GM23338 (cell line): ENCODE data around the gene RPS2. TPM values are rescaled to one million over a fixed set of nuclear protein-coding genes. Genes with fewer than 3 reads are reported as not detected.
A peak's percentile ranks its signal among the peaks of the same experiment; 100 is the strongest.

Experiments
- ATAC-seq: fragments of 200-7000 bp; cut with Tn5 transposase; 3 replicates; pipeline ENCODE4 v1.9.1; 2020
- DNase-seq: peaks from one replicate; pipeline ENCODE4 v3.0.0-alpha.2; 2015; ENCODE audit warnings: low spot score
- H2AFZ ChIP-seq: fragments of 200-600 bp; sonication (generic); 2 replicates; pipeline ENCODE4 v1.8.0; 2016; ENCODE audit warnings: antibody characterized with exemption, mild to moderate bottlenecking, moderate library complexity
- H3F3A ChIP-seq: fragments of 200-600 bp; sonication (generic); replicated peaks from 2 replicates; pipeline ENCODE4 v1.8.0; 2017; ENCODE audit warnings: antibody characterized with exemption, mixed run types, low read depth
- H3K27ac ChIP-seq: fragments of 200-600 bp; sonication (generic); 2 replicates; pipeline ENCODE4 v1.6.1; 2016; ENCODE audit warnings: low read depth
- H3K27me3 ChIP-seq: fragments of 200-600 bp; sonication (generic); 2 replicates; pipeline ENCODE4 v1.8.0; 2016; ENCODE audit warnings: mild to moderate bottlenecking, mixed run types, moderate library complexity; ENCODE audit not compliant: insufficient read depth
- H3K36me3 ChIP-seq: fragments of 200-600 bp; sonication (generic); 2 replicates; pipeline ENCODE4 v1.8.0; 2016; ENCODE audit warnings: mild to moderate bottlenecking; ENCODE audit not compliant: insufficient read depth
- H3K4me1 ChIP-seq: fragments of 200-600 bp; sonication (generic); 2 replicates; pipeline ENCODE4 v1.8.0; 2016; ENCODE audit warnings: mild to moderate bottlenecking, moderate library complexity; ENCODE audit not compliant: insufficient read depth
- H3K4me2 ChIP-seq: fragments of 200-600 bp; sonication (generic); 2 replicates; pipeline ENCODE4 v1.7.1; 2017; ENCODE audit warnings: mixed run types
- H3K4me3 ChIP-seq: fragments of 200-600 bp; sonication (generic); 2 replicates; pipeline ENCODE4 v1.6.1; 2016; ENCODE audit warnings: mixed run types
- H3K79me2 ChIP-seq: fragments of 200-600 bp; sonication (generic); replicated peaks from 2 replicates; pipeline ENCODE4 v1.8.0; 2017; ENCODE audit warnings: mild to moderate bottlenecking; ENCODE audit not compliant: insufficient read depth
- H3K9me2 ChIP-seq: fragments of 200-600 bp; sonication (generic); 2 replicates; pipeline ENCODE4 v1.8.0; 2017; ENCODE audit not compliant: insufficient read depth
- H4K20me1 ChIP-seq: fragments of 200-600 bp; sonication (generic); replicated peaks from 2 replicates; pipeline ENCODE4 v1.8.0; 2017; ENCODE audit warnings: mild to moderate bottlenecking; ENCODE audit not compliant: insufficient read depth
- H3K27ac Mint-ChIP-seq: 2 replicates; pipeline ENCODE4 v1.8.0; 2020; ENCODE audit warnings: inconsistent platforms, mild to moderate bottlenecking, moderate library complexity, mixed read lengths
- H3K27me3 Mint-ChIP-seq: 3 replicates; pipeline ENCODE4 v1.8.0; 2022; ENCODE audit warnings: low read depth, mild to moderate bottlenecking, moderate library complexity, mixed read lengths, inconsistent platforms; ENCODE audit not compliant: insufficient read depth, poor library complexity
- H3K36me3 Mint-ChIP-seq: 3 replicates; pipeline ENCODE4 v1.8.0; 2021; ENCODE audit warnings: low read depth, mild to moderate bottlenecking, inconsistent platforms, moderate library complexity, mixed read lengths
- H3K4me1 Mint-ChIP-seq: 3 replicates; pipeline ENCODE4 v1.8.0; 2020; ENCODE audit warnings: mild to moderate bottlenecking, inconsistent platforms, mixed read lengths
- H3K4me3 Mint-ChIP-seq: 3 replicates; pipeline ENCODE4 v1.8.0; 2021; ENCODE audit warnings: moderate library complexity, mild to moderate bottlenecking, inconsistent platforms, mixed read lengths
- H3K9me3 Mint-ChIP-seq: 3 replicates; pipeline ENCODE4 v1.8.0; 2020; ENCODE audit warnings: moderate library complexity, mild to moderate bottlenecking, inconsistent platforms, mixed read lengths
- CREB1 ChIP-seq: fragments of 250-450 bp; sonication (Bioruptor Pico); IDR thresholded peaks from 2 replicates; pipeline ENCODE4 v1.5.0; 2020; ENCODE audit warnings: low read depth, mild to moderate bottlenecking, moderate library complexity
- POLR2AphosphoS5 ChIP-seq: IDR thresholded peaks from 2 replicates; pipeline ENCODE4 v1.6.1; 2016; ENCODE audit warnings: antibody characterized with exemption, low read depth
- ZNF462 ChIP-seq: fragments of 250-450 bp; sonication (Bioruptor Pico); IDR thresholded peaks from 2 replicates; pipeline ENCODE4 v1.5.0; 2020; ENCODE audit warnings: mild to moderate bottlenecking, moderate library complexity
- polyA plus RNA-seq: library from polyadenylated mRNA; unstranded; fragments of >200 nt; fragmentation: Nextera tagmentation; extraction: Ambion mirVana; gene quantifications from 2 replicates; pipeline ENCODE4 v1.2.1, GENCODE V29; 2016
- total RNA-seq: library from RNA; depleted of rRNA; stranded (reverse); fragments of >200 nt; shearing (Covaris generic); gene quantifications from 2 replicates; pipeline ENCODE4 v1.2.3, GENCODE V29; 2014
- TF ChIP-seq, protein P1 (sequence below): IDR thresholded peaks from 2 replicates; pipeline ENCODE4 v1.6.1; 2016; ENCODE audit warnings: antibody characterized with exemption
- TF ChIP-seq, protein P2 (sequence below), 2 experiments: fragments of 200-600 bp in 1 of 2; sonication (generic) in 1 of 2; conservative IDR thresholded peaks; 2 replicates each; pipeline versions ENCODE4 v1.5.1 to v1.6.1; 2016 to 2017; ENCODE audit warnings: antibody characterized with exemption in 2 of 2, low read depth in 2 of 2, mild to moderate bottlenecking in 2 of 2, moderate library complexity in 1 of 2

The RPS2 gene
- total and polyA plus RNA-seq, 2 experiments from 2014 or later = 3,786 to 3,992 TPM

- Histone ChIP-seq H3K27me3 (peaks cover 46% of the 10 kb centered on the region), H3K79me2 (peaks cover 4% of the 10 kb centered on the region; the same call in 1 of the 2 replicates), H3K27ac (peak within 1 kb of the TSS; percentile 50; the same call in 1 of the 2 replicates), H3F3A (peaks cover 35% of the 10 kb centered on the region), H3K4me3 (peak within 1 kb of the TSS; percentile 95), H3K4me1 (peaks cover 21% of the 10 kb centered on the region), H3K4me2 (peak within 1 kb of the TSS; percentile 96), H2AFZ (peak within 1 kb of the TSS; percentile 87), H4K20me1 (no peaks in the 10 kb centered on the region; the same call in none of the 2 replicates), H3K9me2 (no peaks in the 10 kb centered on the region), H3K36me3 (no peaks in the 10 kb centered on the region)
- DNase-seq (peak; percentile 98), ATAC-seq (peak; percentile 67)
- Mint-ChIP-seq H3K27ac (peak within 1 kb of the TSS; percentile 89), H3K27me3 (peaks cover 65% of the 10 kb centered on the region), H3K4me1 (peaks cover 26% of the 10 kb centered on the region), H3K4me3 (peak within 1 kb of the TSS; percentile 92), H3K9me3 (no peaks in the 10 kb centered on the region), H3K36me3 (peaks cover 17% of the 10 kb centered on the region)
- TF ChIP-seq CREB1 (CRISPR knock-in tag) = peak; percentile 37; the same call in 1 of the 2 replicates
- TF ChIP-seq, protein P1, sequence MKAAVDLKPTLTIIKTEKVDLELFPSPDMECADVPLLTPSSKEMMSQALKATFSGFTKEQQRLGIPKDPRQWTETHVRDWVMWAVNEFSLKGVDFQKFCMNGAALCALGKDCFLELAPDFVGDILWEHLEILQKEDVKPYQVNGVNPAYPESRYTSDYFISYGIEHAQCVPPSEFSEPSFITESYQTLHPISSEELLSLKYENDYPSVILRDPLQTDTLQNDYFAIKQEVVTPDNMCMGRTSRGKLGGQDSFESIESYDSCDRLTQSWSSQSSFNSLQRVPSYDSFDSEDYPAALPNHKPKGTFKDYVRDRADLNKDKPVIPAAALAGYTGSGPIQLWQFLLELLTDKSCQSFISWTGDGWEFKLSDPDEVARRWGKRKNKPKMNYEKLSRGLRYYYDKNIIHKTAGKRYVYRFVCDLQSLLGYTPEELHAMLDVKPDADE = no peak
- TF ChIP-seq, protein P2, sequence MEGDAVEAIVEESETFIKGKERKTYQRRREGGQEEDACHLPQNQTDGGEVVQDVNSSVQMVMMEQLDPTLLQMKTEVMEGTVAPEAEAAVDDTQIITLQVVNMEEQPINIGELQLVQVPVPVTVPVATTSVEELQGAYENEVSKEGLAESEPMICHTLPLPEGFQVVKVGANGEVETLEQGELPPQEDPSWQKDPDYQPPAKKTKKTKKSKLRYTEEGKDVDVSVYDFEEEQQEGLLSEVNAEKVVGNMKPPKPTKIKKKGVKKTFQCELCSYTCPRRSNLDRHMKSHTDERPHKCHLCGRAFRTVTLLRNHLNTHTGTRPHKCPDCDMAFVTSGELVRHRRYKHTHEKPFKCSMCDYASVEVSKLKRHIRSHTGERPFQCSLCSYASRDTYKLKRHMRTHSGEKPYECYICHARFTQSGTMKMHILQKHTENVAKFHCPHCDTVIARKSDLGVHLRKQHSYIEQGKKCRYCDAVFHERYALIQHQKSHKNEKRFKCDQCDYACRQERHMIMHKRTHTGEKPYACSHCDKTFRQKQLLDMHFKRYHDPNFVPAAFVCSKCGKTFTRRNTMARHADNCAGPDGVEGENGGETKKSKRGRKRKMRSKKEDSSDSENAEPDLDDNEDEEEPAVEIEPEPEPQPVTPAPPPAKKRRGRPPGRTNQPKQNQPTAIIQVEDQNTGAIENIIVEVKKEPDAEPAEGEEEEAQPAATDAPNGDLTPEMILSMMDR (conservative IDR thresholded peaks at IDR 0.05; ENCODE audit: low read depth in 2 of 2) = peak; percentile 32 to 56; a peak in 2 of 4 replicates
- TF ChIP-seq POLR2AphosphoS5 = peak; percentile 60
- TF ChIP-seq ZNF462 (CRISPR knock-in tag) = no peak
Measured at GRCh38 chr16:1983544-1984346, 19.1 kb upstream of the RPS2 start, which contains the start of gene GFER. Gene GFER (plus strand): TSS chr16:1984193. CDS start chr16:1984219, 26 bp downstream.
